IMR-90 (cell line): ENCODE data around the gene PLA2G2E. TPM values are rescaled to one million over a fixed set of nuclear protein-coding genes. Genes with fewer than 3 reads are reported as not detected.

Experiments
- ATAC-seq: fragments of 200-7000 bp; cut with Tn5 transposase; 2 replicates; pipeline ENCODE4 v1.9.1; 2020; ENCODE audit warnings: low read depth, mild to moderate bottlenecking, moderate library complexity
- BruUV-seq: library from RNA; stranded (reverse); fragments of 400-500 nt; replicated peaks from 2 replicates; lab custom pipeline; 2021; lab: Mats Ljungman, UMichigan
- CTCF ChIA-PET: fragments of 300-600 bp; formaldehyde crosslinking; extraction: SDS; loops from one replicate; lab custom pipeline; 2021; ENCODE audit warnings: antibody characterized with exemption; lab: Yijun Ruan, JAX
- POLR2A ChIA-PET: fragments of 300-600 bp; sonication (Branson Sonifier 250); formaldehyde crosslinking; loops from one replicate; lab custom pipeline; 2022; ENCODE audit warnings: antibody characterized with exemption; ENCODE audit not compliant: unreplicated experiment; lab: Charles Lee
- DNase-seq: peaks from one replicate; pipeline ENCODE4 v3.0.0; 2013
- H2AFZ ChIP-seq: replicated peaks from 2 replicates; pipeline ENCODE3; 2013; ENCODE audit warnings: low read length, mild to moderate bottlenecking; ENCODE audit not compliant: poor library complexity
- H2AK5ac ChIP-seq: 2 replicates; pipeline ENCODE4 v1.6.1; 2013; ENCODE audit warnings: low read depth, low read length, inconsistent platforms
- H2AK9ac ChIP-seq: replicated peaks from 2 replicates; pipeline ENCODE3; 2013; ENCODE audit warnings: mild to moderate bottlenecking, low read depth, low read length, moderate library complexity; ENCODE audit not compliant: poor library complexity
- H2BK120ac ChIP-seq: 2 replicates; pipeline ENCODE4 v1.6.1; 2013; ENCODE audit warnings: low read depth, low read length, inconsistent platforms
- H2BK15ac ChIP-seq: 3 replicates; pipeline ENCODE4 v1.6.1; 2013; ENCODE audit warnings: low read depth, low read length, inconsistent platforms
- H2BK20ac ChIP-seq: 2 replicates; pipeline ENCODE4 v1.6.1; 2013; ENCODE audit warnings: low read depth, mild to moderate bottlenecking, inconsistent platforms, low read length, moderate library complexity
- H2BK5ac ChIP-seq: 2 replicates; pipeline ENCODE4 v1.6.1; 2013; ENCODE audit warnings: mild to moderate bottlenecking, low read depth, low read length, inconsistent platforms; ENCODE audit not compliant: poor library complexity, severe bottlenecking
- H3K14ac ChIP-seq: replicated peaks from 2 replicates; pipeline ENCODE4 v1.6.1; 2013; ENCODE audit warnings: low read depth, low read length, inconsistent platforms
- H3K18ac ChIP-seq: 2 replicates; pipeline ENCODE4 v1.6.1; 2013; ENCODE audit warnings: low read depth, low read length, control low read depth
- H3K23ac ChIP-seq: 2 replicates; pipeline ENCODE4 v1.6.1; 2013; ENCODE audit warnings: low read depth, low read length, inconsistent platforms
- H3K27ac ChIP-seq: 2 replicates; pipeline ENCODE4 v1.5.1; 2013; ENCODE audit warnings: mild to moderate bottlenecking, control low read depth, low read length; ENCODE audit not compliant: insufficient read depth
- H3K27me3 ChIP-seq: 2 replicates; pipeline ENCODE4 v1.6.1; 2013; ENCODE audit warnings: low read length; ENCODE audit not compliant: control insufficient read depth, insufficient read depth
- H3K36me3 ChIP-seq: 2 replicates; pipeline ENCODE4 v1.6.1; 2013; ENCODE audit warnings: low read length, mixed read lengths; ENCODE audit not compliant: control insufficient read depth, insufficient read depth
- H3K4ac ChIP-seq: 2 replicates; pipeline ENCODE4 v1.6.1; 2013; ENCODE audit warnings: low read depth, low read length, inconsistent platforms
- H3K4me1 ChIP-seq: 2 replicates; pipeline ENCODE4 v1.6.1; 2013; ENCODE audit warnings: low read length, mixed read lengths; ENCODE audit not compliant: control insufficient read depth, insufficient read depth
- H3K4me2 ChIP-seq: 2 replicates; pipeline ENCODE4 v1.6.1; 2013; ENCODE audit warnings: low read depth, mild to moderate bottlenecking, control low read depth, low read length, moderate library complexity
- H3K4me3 ChIP-seq: 2 replicates; pipeline ENCODE4 v1.5.1; 2013; ENCODE audit warnings: low read depth, mild to moderate bottlenecking, control low read depth, low read length, moderate library complexity; ENCODE audit not compliant: insufficient read depth
- H3K56ac ChIP-seq: 2 replicates; pipeline ENCODE4 v1.6.1; 2013; ENCODE audit warnings: low read length, inconsistent platforms; ENCODE audit not compliant: insufficient read depth; ENCODE audit errors: extremely low read depth
- H3K79me1 ChIP-seq, 2 experiments: 2 replicates each; pipeline ENCODE4 v1.6.1; 2013; ENCODE audit warnings: low read length in 2 of 2, inconsistent platforms in 1 of 2, low read depth in 1 of 2
- H3K9ac ChIP-seq: 2 replicates; pipeline ENCODE4 v1.6.1; 2013; ENCODE audit warnings: low read depth, low read length, control low read depth
- H3K9me1 ChIP-seq: 2 replicates; pipeline ENCODE4 v1.6.1; 2013; ENCODE audit warnings: low read length, inconsistent platforms; ENCODE audit not compliant: insufficient read depth
- H3K9me3 ChIP-seq: 2 replicates; pipeline ENCODE4 v1.6.1; 2013; ENCODE audit warnings: low read length; ENCODE audit not compliant: control insufficient read depth, insufficient read depth
- H4K20me1 ChIP-seq: 2 replicates; pipeline ENCODE4 v1.6.1; 2013; ENCODE audit warnings: low read length, inconsistent platforms; ENCODE audit not compliant: insufficient read depth
- H4K5ac ChIP-seq: 2 replicates; pipeline ENCODE4 v1.6.1; 2013; ENCODE audit warnings: mild to moderate bottlenecking, low read depth, low read length, control low read depth
- H4K8ac ChIP-seq, 2 experiments: 2 replicates each; pipeline ENCODE4 v1.6.1; 2013; ENCODE audit warnings: low read depth in 2 of 2, low read length in 2 of 2, control low read depth in 1 of 2, inconsistent platforms in 1 of 2
- H4K91ac ChIP-seq: 2 replicates; pipeline ENCODE4 v1.6.1; 2013; ENCODE audit warnings: low read depth, low read length, inconsistent platforms; ENCODE audit not compliant: insufficient read depth
- CHD1 ChIP-seq: IDR thresholded peaks from 2 replicates; pipeline ENCODE4 v1.6.1; 2012; ENCODE audit warnings: low read depth, low read length, improper control_type of control experiment
- MXI1 ChIP-seq: IDR thresholded peaks from 2 replicates; pipeline ENCODE4 v1.6.1; 2012; ENCODE audit warnings: low read depth, mild to moderate bottlenecking, low read length, moderate library complexity, borderline replicate concordance
- WGBS, 2 experiments: methylation state at CpG; one replicate each; pipeline versions ENCODE4 v1.1.5 to v1.1.7; 2013; ENCODE audit warnings: missing lambda C conversion rate in 2 of 2; ENCODE audit not compliant: insufficient read length in 1 of 2; ENCODE audit errors: extremely low coverage in 2 of 2; 5-methylcytosine and 5-hydroxymethylcytosine counted together
- dilution Hi-C: fragments of 300-500 bp; cut with HindIII; formaldehyde crosslinking; loops from one replicate; pipeline ENCODE4 v1.14.3; 2018; ENCODE audit warnings: low sequenced_read_pairs; ENCODE audit not compliant: unreplicated experiment
- in situ Hi-C: fragments of 300-500 bp; cut with MboI; formaldehyde crosslinking; loops from 3 replicates; pipeline ENCODE4 v1.14.3; 2019; ENCODE audit warnings: low sequenced_read_pairs, inconsistent platforms, mixed read lengths
- intact Hi-C: fragments of 100-400 bp; cut with micrococcal nuclease; formaldehyde crosslinking; loops from 2 replicates; pipeline ENCODE4 v1.10.0; 2022
- polyA plus RNA-seq, 3 experiments: library from polyadenylated mRNA; depleted of rRNA; stranded (reverse); fragments of >200 nt; gene quantifications; 2 replicates each; pipeline ENCODE4 v1.2.3, GENCODE V29; 2012; ENCODE audit warnings: low replicate concordance in 1 of 3
- total RNA-seq: library from RNA; depleted of rRNA; stranded (reverse); fragments of >200 nt; gene quantifications from 2 replicates; pipeline ENCODE4 v1.2.3, GENCODE V29; 2012

The PLA2G2E gene
- total and polyA plus RNA-seq, 2 of the 4 experiments (the other 2 are of a cell fraction) = not detected

DNA sequence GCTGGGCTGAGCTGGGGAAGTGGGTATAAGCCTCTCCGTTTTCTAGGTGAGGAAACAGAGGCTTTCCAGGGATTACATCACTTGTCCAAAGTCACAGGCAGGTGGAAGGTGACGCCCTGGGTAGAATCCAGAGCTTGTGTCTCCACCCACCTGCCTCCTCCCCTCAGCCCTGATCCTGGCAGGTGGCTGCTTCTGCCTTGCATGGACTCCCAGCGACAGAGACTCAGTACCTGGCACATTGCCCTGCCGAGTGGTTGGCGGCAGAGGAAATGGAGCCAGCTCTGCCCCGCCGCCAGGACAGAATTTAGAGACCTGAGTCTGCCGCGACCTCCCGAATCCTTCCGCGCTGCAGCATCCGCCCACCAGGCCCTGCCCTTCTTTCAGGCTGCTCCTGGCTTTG lies 2.1 kb downstream of the PLA2G2E start:
- no peak overlapping the region for H3K4ac ChIP-seq
- H3K4me1 ChIP-seq = no peaks in the 10 kb centered on the region
- in situ Hi-C loops (no loop called here), dilution Hi-C loops (no loop called here), intact Hi-C loops (no loop called here)
- H4K91ac ChIP-seq = no peak overlapping the region
- H2AK9ac ChIP-seq = no peak overlapping the region
- no peak overlapping the region for H3K9ac ChIP-seq
- H3K14ac ChIP-seq = no peak overlapping the region
- DNase-seq (no peak), ATAC-seq (no peak)
- no peaks in the 10 kb centered on the region for H3K9me3 ChIP-seq
- no peaks in the 10 kb centered on the region for H3K9me1 ChIP-seq
- H2BK15ac ChIP-seq = no peak overlapping the region
- WGBS, 2 experiments = 86% methylated on average over 5 of the region's 13 CpGs; no CpG with 5 or more reads in 1 of the 2 experiments
- POLR2A ChIA-PET = no interaction called here
- no peak overlapping the region for H2BK20ac ChIP-seq
- H2BK120ac ChIP-seq = no peak overlapping the region
- BruUV-seq = no TSS peak
- no peak overlapping the region for H2AFZ ChIP-seq
- no peaks in the 10 kb centered on the region for H3K79me1 ChIP-seq
- H3K27ac ChIP-seq = no peak overlapping the region
- no peak overlapping the region for H3K56ac ChIP-seq
- H4K20me1 ChIP-seq = no peaks in the 10 kb centered on the region
- no peak for TF ChIP-seq MXI1
- TF ChIP-seq CHD1 = no peak
- H4K8ac ChIP-seq = no peak overlapping the region
- CTCF ChIA-PET = no interaction called here
- peaks cover 12% of the 10 kb centered on the region; the same call in 1 of the 2 replicates for H3K27me3 ChIP-seq
- H2BK5ac ChIP-seq = no peak overlapping the region
- H3K4me3 ChIP-seq = no peak overlapping the region
- H3K36me3 ChIP-seq = no peaks in the 10 kb centered on the region
- H3K4me2 ChIP-seq = no peak overlapping the region
- H2AK5ac ChIP-seq = no peak overlapping the region
- no peak overlapping the region for H4K5ac ChIP-seq
- no peak overlapping the region for H3K23ac ChIP-seq
- H3K18ac ChIP-seq = no peak overlapping the region
